ENCODE results near the gene SETDB1. TPM values are rescaled to one million over a fixed set of nuclear protein-coding genes. Genes with fewer than 3 reads are reported as not detected.

The SETDB1 gene
- polyA plus RNA-seq, 1 of the 3 experiments (the other 2 are of a cell fraction) = 29.9 TPM

DNA sequence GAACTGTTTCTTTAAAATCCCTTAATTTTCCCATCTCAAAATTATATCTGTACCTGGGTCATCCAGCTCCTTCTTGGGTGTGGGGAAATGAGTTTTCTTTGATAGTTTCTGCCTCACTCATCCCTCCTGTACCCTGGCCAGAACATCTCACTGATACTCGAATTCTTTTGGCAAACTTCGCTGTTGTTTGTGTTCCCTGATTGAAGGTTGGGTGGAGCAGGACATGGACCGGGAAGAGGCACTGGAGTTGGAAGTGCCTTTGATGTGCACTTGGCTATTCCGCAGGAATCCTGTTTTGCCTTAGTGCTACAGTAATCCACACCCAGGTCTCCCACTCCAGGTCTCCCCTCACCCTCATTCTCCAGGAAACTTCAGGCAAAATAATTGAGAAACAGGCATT, 69.3 kb downstream of the SETDB1 start:
- 44% methylated on average over 4 of the region's 4 CpGs for WGBS (ENCODE audit: low lambda C conversion rate)
- Histone ChIP-seq H3K9me3 (no peaks in the 10 kb centered on the region), H3K27ac (ENCODE audit: low read depth in 2 of 2, low read length in 1 of 2) (no peak overlapping the region), H3F3A (replicated peaks; ENCODE audit: insufficient read depth) (no peaks in the 10 kb centered on the region), H3K27me3 (ENCODE audit: insufficient read depth) (no peaks in the 10 kb centered on the region), H3K4me3 (ENCODE audit: low read depth in 2 of 2, low read length in 1 of 2) (no peak overlapping the region), H4K20me1 (ENCODE audit: insufficient read depth) (no peaks in the 10 kb centered on the region), H2AFZ (ENCODE audit: low read depth) (no peak overlapping the region), H3K9ac (no peak overlapping the region), H3K79me2 (ENCODE audit: insufficient read depth) (no peaks in the 10 kb centered on the region), H3K4me1 (ENCODE audit: control insufficient read depth in 1 of 2, insufficient read depth in 2 of 2, low read depth in 1 of 2, low read length in 1 of 2) (no peaks in the 10 kb centered on the region), H3K4me2 (no peak overlapping the region), H3K36me3 (replicated peaks in 1 of 2; ENCODE audit: control insufficient read depth in 1 of 2, insufficient read depth in 2 of 2, low read length in 1 of 2) (peaks cover 0 to 8% of the 10 kb centered on the region in 2 experiments), H3K9me2 (no peaks in the 10 kb centered on the region)
- DNase-seq = no peak
- CTCF ChIA-PET = interaction anchor here (0.8 to 15.9 kb wide), 19 partner anchors 10 to 740 kb away, joined by 3 to 371 read pairs (median 4); partner anchors contain the start of genes ANXA9, C1orf56, CERS2 and MINDY1
- TF ChIP-seq GABPA (IDR thresholded peaks at IDR 0.05; ENCODE audit: low read depth) (no peak), FOXJ3 (CRISPR knock-in tag; IDR thresholded peaks at IDR 0.05) (no peak), MEF2A (IDR thresholded peaks at IDR 0.05; ENCODE audit: borderline replicate concordance, low read depth) (no peak), FOSL2 (IDR thresholded peaks at IDR 0.05; ENCODE audit: borderline replicate concordance, low read depth) (no peak), ELF1 (IDR thresholded peaks at IDR 0.05) (no peak), RXRA (IDR thresholded peaks at IDR 0.05; ENCODE audit: borderline replicate concordance, low read depth) (no peak), CHD2 (IDR thresholded peaks at IDR 0.05; ENCODE audit: low read length, partially characterized antibody) (no peak), TCF12 (IDR thresholded peaks at IDR 0.05) (no peak), JUND (IDR thresholded peaks at IDR 0.05) (no peak), NFIC (IDR thresholded peaks at IDR 0.05; ENCODE audit: borderline replicate concordance) (no peak), SIN3A (IDR thresholded peaks at IDR 0.05; ENCODE audit: borderline replicate concordance, low read depth, low read length) (no peak), MXI1 (IDR thresholded peaks at IDR 0.05; ENCODE audit: low read depth, low read length) (no peak)
- TF ChIP-seq, protein P1, sequence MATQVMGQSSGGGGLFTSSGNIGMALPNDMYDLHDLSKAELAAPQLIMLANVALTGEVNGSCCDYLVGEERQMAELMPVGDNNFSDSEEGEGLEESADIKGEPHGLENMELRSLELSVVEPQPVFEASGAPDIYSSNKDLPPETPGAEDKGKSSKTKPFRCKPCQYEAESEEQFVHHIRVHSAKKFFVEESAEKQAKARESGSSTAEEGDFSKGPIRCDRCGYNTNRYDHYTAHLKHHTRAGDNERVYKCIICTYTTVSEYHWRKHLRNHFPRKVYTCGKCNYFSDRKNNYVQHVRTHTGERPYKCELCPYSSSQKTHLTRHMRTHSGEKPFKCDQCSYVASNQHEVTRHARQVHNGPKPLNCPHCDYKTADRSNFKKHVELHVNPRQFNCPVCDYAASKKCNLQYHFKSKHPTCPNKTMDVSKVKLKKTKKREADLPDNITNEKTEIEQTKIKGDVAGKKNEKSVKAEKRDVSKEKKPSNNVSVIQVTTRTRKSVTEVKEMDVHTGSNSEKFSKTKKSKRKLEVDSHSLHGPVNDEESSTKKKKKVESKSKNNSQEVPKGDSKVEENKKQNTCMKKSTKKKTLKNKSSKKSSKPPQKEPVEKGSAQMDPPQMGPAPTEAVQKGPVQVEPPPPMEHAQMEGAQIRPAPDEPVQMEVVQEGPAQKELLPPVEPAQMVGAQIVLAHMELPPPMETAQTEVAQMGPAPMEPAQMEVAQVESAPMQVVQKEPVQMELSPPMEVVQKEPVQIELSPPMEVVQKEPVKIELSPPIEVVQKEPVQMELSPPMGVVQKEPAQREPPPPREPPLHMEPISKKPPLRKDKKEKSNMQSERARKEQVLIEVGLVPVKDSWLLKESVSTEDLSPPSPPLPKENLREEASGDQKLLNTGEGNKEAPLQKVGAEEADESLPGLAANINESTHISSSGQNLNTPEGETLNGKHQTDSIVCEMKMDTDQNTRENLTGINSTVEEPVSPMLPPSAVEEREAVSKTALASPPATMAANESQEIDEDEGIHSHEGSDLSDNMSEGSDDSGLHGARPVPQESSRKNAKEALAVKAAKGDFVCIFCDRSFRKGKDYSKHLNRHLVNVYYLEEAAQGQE (IDR thresholded peaks at IDR 0.05; ENCODE audit: low read depth, low read length) = no peak
- TF ChIP-seq, protein P2, sequence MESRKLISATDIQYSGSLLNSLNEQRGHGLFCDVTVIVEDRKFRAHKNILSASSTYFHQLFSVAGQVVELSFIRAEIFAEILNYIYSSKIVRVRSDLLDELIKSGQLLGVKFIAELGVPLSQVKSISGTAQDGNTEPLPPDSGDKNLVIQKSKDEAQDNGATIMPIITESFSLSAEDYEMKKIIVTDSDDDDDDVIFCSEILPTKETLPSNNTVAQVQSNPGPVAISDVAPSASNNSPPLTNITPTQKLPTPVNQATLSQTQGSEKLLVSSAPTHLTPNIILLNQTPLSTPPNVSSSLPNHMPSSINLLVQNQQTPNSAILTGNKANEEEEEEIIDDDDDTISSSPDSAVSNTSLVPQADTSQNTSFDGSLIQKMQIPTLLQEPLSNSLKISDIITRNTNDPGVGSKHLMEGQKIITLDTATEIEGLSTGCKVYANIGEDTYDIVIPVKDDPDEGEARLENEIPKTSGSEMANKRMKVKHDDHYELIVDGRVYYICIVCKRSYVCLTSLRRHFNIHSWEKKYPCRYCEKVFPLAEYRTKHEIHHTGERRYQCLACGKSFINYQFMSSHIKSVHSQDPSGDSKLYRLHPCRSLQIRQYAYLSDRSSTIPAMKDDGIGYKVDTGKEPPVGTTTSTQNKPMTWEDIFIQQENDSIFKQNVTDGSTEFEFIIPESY (IDR thresholded peaks at IDR 0.05; ENCODE audit: borderline replicate concordance, low read depth) = no peak
- POLR2A ChIA-PET = interaction anchor here (1.2 kb wide), 1 partner anchor 11 kb away, joined by 6 read pairs; the partner anchor contains the start of gene MINDY1
